NCI-H345 treated with DMSO at 0.1 percent for 48 hours (cell line): ENCODE data around the gene PAQR5.
"Not testable (repeated sequence)": the region's sequence is repeated elsewhere in the genome, so short reads cannot be mapped to it uniquely, and the experiment has no call there.

Experiments used
- DNase-seq: peaks from one replicate; lab custom pipeline; 2025; ENCODE audit not compliant: unreplicated experiment; lab: John Stamatoyannopoulos, UW

PAQR5 gene, protein sequence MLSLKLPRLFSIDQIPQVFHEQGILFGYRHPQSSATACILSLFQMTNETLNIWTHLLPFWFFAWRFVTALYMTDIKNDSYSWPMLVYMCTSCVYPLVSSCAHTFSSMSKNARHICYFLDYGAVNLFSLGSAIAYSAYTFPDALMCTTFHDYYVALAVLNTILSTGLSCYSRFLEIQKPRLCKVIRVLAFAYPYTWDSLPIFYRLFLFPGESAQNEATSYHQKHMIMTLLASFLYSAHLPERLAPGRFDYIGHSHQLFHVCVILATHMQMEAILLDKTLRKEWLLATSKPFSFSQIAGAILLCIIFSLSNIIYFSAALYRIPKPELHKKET

GRCh38 chr15:69298697-69299441, at the start of gene PAQR5:
PAQR5 (plus strand) TSS chr15:69298912; CDS start chr15:69360081, 61,169 bp downstream.
- DNase-seq: peak; percentile 2

DNA sequence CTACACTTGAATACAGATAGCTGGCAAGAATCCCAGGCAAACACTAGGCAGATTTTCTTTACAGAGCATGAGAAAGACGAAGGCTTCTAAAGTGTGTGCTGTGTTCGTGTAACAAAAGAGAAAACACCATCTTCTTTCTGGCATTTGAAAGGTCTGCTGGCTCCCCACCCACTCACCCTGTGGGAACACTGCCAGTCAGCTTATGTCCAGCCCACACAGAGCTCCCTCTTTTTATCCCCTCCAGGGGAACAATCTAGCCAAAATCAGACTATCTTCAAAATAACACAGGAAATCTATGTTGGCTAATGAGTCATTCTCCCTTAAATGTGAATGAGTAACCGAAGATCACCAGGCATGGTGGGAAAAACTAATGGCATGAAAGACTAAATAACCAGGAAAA, 45.6 kb upstream of the PAQR5 start:
- peak; percentile 25 for DNase-seq

- DNase-seq: no peak
Measured at GRCh38 chr15:69265347-69265955, 33.3 kb upstream of the PAQR5 start.

GRCh38 chr15:69271217-69271616, 27.5 kb upstream of the PAQR5 start:
- no peak for DNase-seq

DNA sequence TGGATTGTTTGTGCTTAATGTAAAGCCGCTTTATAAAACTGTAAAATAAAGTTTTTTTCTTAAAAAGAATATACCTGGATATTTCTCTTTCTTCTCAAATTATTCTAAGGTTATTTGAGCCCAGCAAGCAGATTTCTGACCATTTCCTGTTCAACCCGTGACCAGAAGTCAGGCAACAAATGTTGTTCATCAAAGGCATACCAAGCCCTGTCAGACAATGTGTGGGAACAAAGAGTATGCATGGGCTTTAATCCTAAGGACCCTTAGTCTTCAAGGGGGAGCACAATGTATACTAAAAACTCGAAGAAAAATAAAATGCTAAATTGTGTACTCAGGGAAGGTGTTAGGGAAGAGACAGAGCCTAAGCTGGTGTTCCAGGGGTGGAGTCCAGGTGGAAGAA, 26.6 kb upstream of the PAQR5 start:
- no peak for DNase-seq

- no peak for DNase-seq
Measured at GRCh38 chr15:69272891-69273290, 25.8 kb upstream of the PAQR5 start.

DNA sequence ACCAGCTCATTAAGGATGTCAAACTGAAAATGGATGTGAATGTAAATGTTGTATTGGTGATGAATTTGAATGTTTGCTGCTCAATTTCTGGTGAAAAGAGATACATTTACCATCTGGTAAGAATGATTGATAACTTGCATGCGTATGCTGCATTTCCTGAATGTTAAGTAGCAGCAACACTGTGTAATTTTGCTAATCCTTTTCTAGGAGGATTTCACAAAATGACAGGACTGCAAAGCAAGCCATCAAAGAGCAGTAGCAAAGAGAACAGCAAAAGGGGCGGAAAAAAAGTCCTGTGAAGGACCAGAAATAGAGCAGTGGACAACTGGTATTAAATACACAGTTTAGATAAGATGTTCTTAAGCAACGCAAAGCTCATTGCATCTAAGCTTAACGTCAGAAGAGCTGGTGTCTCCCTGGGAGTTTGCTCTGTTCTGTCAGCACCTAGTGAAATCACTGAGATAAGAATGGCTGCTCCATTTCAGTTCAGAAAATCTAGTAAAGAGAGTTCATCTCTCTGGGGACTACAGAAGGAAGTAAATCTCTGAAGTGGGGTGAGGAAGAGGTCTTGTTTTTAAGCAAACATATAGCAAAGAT, 23.5 kb upstream of the PAQR5 start:
- no peak for DNase-seq

- no peak for DNase-seq
Measured at GRCh38 chr15:69275933-69276560, 22.7 kb upstream of the PAQR5 start.

- DNase-seq: no peak
Measured at GRCh38 chr15:69277316-69277715, 21.4 kb upstream of the PAQR5 start.

GRCh38 chr15:69279636-69280035, 19.1 kb upstream of the PAQR5 start:
- no peak for DNase-seq

GRCh38 chr15:69280783-69281182, 17.9 kb upstream of the PAQR5 start:
- no peak for DNase-seq

DNA sequence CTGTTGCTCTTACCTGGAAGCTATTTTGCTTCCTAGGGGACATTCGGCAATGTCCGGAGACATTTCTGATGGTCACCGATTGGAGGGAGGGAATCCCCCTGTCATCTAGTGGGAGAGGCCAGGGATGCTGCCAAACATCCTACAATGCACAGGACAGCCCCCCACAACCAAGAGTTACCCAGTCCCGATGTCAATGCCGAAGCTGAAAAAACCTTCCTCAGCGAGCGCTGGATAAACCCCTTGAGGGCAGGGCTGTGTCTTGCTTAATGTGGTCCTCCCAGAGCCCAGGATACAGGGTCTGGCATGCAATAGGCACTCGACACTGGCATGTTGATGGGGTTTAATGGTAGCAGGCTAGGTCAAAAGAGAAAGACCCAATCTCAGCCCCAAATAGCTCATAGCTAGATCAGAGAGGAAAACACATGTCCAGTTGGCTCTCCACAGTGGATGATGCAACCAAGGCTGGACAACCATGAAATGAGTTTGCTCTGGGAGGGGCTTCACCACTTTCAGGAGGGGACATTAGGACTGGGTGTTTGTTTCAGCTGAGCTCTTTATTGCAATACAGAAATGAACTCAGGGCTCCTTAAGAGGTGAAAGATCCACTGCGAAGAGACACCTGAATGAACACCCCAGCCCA, 16.5 kb upstream of the PAQR5 start:
- DNase-seq: no peak

- DNase-seq: no peak
Measured at GRCh38 chr15:69285834-69286233, 12.9 kb upstream of the PAQR5 start.

GRCh38 chr15:69288011-69288410, 10.7 kb upstream of the PAQR5 start:
- DNase-seq: no peak

GRCh38 chr15:69288531-69289341, 10.0 kb upstream of the PAQR5 start:
- DNase-seq: no peak

- no peak for DNase-seq
Measured at GRCh38 chr15:69289342-69290146, 9.2 kb upstream of the PAQR5 start.

DNA sequence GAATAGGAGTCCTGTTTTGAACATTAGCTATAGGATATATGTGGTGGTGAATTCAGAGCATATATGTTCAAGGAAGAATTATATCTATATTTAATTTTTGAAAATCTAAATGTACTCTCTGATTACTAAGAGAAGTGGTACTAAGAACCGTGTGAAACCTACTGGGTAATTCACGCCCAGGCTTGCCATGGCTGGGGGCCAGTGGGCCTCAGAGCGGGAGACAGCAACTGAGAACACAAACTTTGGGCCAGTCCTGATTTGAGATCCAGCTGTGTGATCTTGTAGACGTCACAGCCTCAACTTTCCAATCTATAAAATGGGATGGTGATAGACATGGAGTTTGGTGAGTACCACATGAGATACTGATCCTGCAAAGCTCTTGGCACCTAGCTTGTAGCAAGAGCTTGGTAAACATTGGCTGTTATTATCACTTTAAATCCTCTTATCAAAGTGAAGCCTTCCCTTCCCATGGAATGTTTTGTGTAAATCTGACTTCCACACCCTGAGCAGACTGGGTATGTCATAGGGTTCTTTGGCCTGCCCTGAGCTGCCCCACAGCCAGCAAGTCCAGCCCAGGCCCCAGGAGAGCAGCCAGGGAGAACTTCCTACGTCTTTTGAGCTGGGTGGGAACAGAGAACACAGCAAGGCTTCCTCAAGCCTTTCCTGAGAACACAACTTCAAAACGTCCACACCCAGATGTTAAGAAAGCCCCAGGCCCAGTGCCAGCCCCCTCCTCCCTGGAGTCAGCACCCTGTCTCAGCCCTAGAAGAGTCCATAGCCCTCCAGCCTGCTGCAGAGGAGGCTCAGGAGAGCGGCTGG, 8.2 kb upstream of the PAQR5 start:
- DNase-seq: no peak

- DNase-seq: not testable (repeated sequence)
Measured at GRCh38 chr15:69291651-69292050, 7.1 kb upstream of the PAQR5 start.
